Tibial nerve (tissue), 4 donors: ENCODE results near the gene ZBTB43.

Experiments used
- CTCF ChIP-seq, 5 experiments: fragments of 200-600 bp in 3 of 5; fragments of 450-650 bp in 2 of 5; sonication (generic) in 3 of 5; IDR thresholded peaks; one replicate each; pipeline ENCODE4 v1.5.1; 2016 to 2019; ENCODE audit warnings: antibody characterized with exemption in 5 of 5, mild to moderate bottlenecking in 3 of 5, moderate library complexity in 2 of 5
- EP300 ChIP-seq, 2 donors: sonication (generic); formaldehyde crosslinking; IDR thresholded peaks; one replicate each; pipeline ENCODE4 v1.6.1; 2017; ENCODE audit warnings: antibody characterized with exemption in 2 of 2, mild to moderate bottlenecking in 1 of 2
- POLR2A ChIP-seq, 2 donors: fragments of 450-650 bp; IDR thresholded peaks; one replicate each; pipeline ENCODE4 v1.6.1; 2017; ENCODE audit warnings: antibody characterized with exemption in 2 of 2, mild to moderate bottlenecking in 2 of 2, moderate library complexity in 2 of 2

DNA sequence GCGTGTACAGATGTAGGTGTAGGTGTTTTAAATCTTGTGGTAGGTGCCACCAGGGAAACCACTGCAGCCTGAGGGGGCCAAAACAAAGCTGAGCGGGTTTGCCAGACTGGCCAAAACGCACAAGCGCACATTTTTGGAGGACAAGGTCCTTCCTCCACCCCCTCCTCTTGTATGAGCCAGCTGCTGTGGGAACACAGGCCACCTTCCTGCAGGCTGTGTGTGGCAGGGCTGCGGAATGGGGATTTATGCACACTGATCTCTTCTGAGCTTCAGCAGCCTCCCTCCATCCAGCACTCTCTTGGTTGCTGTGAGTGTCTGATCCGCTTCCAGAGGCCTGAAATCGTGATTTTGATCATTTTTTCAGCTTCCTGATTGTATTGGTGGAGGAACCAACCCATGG, 22.4 kb downstream of the ZBTB43 start:
- TF ChIP-seq CTCF (IDR thresholded peaks at IDR 0.05): no peak
- TF ChIP-seq POLR2A (IDR thresholded peaks at IDR 0.05): no peak
- no peak for TF ChIP-seq EP300 (IDR thresholded peaks at IDR 0.05)
